ENCODE measurements around the gene NECAB2. TPM values are rescaled to one million over a fixed set of nuclear protein-coding genes. Genes with fewer than 3 reads are reported as not detected.

NECAB2 gene
- total RNA-seq, 1 donor: 0.72 TPM

DNA sequence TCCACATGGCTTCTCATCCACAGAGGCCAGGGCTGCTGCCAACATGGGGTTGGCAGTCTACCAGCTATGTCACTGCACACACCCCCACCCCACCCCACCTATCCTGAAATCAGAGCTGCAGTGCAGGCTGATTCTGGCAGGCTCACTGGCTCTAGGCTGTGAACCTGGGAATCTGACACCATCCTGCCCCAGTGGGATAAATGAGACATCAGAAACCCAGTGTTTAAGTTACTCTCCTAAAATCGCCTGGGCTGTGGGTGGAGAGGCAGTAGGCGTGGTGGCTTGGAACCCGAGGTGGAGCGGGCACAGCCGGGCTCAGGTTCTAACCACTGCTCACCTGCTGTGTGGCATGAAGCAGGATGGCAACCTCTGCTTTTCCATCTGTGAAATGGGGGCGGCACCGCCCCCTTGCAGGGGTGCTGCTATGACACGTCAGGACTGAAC, 69.0 kb downstream of the NECAB2 start:
- no peaks in the 10 kb centered on the region for H4K20me1 ChIP-seq (ENCODE audit: insufficient read depth, low read length)
- no peak overlapping the region for H2AFZ ChIP-seq (ENCODE audit: low read length)
- H3K27ac ChIP-seq (ENCODE audit: low read depth, low read length): no peak overlapping the region
- no peaks in the 10 kb centered on the region for H3K79me2 ChIP-seq (ENCODE audit: insufficient read depth, low read length)
- H3K4me2 ChIP-seq (ENCODE audit: insufficient read depth, low read length): no peak overlapping the region
- DNase-seq (ENCODE audit: insufficient read length, low spot score, missing footprints): peak; percentile 35
- H3K36me3 ChIP-seq (ENCODE audit: insufficient read depth, low read length): no peaks in the 10 kb centered on the region
- no peak overlapping the region for H3K4me3 ChIP-seq (ENCODE audit: insufficient read depth, low read length)
- H3K27me3 ChIP-seq (ENCODE audit: insufficient read depth, low read length): peaks cover 28% of the 10 kb centered on the region
- TF ChIP-seq, protein P1, sequence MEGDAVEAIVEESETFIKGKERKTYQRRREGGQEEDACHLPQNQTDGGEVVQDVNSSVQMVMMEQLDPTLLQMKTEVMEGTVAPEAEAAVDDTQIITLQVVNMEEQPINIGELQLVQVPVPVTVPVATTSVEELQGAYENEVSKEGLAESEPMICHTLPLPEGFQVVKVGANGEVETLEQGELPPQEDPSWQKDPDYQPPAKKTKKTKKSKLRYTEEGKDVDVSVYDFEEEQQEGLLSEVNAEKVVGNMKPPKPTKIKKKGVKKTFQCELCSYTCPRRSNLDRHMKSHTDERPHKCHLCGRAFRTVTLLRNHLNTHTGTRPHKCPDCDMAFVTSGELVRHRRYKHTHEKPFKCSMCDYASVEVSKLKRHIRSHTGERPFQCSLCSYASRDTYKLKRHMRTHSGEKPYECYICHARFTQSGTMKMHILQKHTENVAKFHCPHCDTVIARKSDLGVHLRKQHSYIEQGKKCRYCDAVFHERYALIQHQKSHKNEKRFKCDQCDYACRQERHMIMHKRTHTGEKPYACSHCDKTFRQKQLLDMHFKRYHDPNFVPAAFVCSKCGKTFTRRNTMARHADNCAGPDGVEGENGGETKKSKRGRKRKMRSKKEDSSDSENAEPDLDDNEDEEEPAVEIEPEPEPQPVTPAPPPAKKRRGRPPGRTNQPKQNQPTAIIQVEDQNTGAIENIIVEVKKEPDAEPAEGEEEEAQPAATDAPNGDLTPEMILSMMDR (IDR thresholded peaks at IDR 0.05; ENCODE audit: extremely low read depth, low read depth, low read length): no peak
- no peaks in the 10 kb centered on the region for H3K4me1 ChIP-seq (ENCODE audit: insufficient read depth, low read length)
- H3K9me3 ChIP-seq (ENCODE audit: low read depth, low read length): peaks cover 9% of the 10 kb centered on the region

DNA sequence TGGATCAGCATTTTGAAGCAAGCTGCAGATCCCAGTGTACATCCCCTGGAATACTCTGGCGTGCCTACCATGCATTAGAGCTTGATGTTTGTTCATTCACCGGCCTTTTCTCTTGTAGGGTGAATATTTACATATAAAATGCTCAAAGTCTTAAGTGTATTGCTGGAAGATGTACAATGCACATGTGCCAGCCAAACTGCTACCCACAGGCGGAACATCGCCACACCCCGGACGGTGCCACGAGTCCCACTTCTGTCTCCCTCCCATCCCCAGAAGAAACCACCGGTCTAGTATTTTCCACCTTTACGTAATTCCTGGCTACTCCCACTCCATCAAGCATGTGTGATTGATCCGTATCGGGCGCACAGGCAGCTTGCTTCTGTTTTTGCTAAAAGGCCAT, 70.4 kb downstream of the NECAB2 start:
- H3K36me3 ChIP-seq (ENCODE audit: insufficient read depth, low read length): no peaks in the 10 kb centered on the region
- no peaks in the 10 kb centered on the region for H3K4me1 ChIP-seq (ENCODE audit: insufficient read depth, low read length)
- no peak overlapping the region for H2AFZ ChIP-seq (ENCODE audit: low read length)
- no peak overlapping the region for H3K27ac ChIP-seq (ENCODE audit: low read depth, low read length)
- H3K27me3 ChIP-seq (ENCODE audit: insufficient read depth, low read length): peaks cover 34% of the 10 kb centered on the region
- no peak overlapping the region for H3K4me3 ChIP-seq (ENCODE audit: insufficient read depth, low read length)
- H3K9me3 ChIP-seq (ENCODE audit: low read depth, low read length): peaks cover 9% of the 10 kb centered on the region
- TF ChIP-seq, protein P1 (IDR thresholded peaks at IDR 0.05; ENCODE audit: extremely low read depth, low read depth, low read length): no peak
- no peak overlapping the region for H3K4me2 ChIP-seq (ENCODE audit: insufficient read depth, low read length)
- DNase-seq (ENCODE audit: insufficient read length, low spot score, missing footprints): peak; percentile 84
- H4K20me1 ChIP-seq (ENCODE audit: insufficient read depth, low read length): no peaks in the 10 kb centered on the region
- H3K79me2 ChIP-seq (ENCODE audit: insufficient read depth, low read length): no peaks in the 10 kb centered on the region

DNA sequence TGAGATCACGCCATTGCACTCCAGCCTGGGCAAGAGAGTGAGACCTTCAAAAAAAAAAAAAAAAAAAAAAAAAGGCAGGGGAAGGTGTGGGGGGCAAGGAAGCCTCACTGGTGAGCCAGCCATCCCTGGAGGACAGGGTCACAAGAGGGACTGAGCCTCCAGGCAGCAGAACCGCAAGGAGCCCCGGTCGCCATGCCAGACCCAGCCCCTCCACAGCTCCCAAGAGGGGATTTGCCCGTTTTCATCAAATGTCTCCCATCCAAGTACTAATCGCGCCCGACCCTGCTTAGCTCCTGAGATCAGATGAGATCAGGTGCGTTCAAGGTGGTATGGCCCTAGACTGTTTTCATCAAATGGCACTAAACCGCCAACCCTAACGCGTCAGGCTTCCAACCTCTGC, 71.7 kb downstream of the NECAB2 start:
- H3K27me3 ChIP-seq (ENCODE audit: insufficient read depth, low read length): peaks cover 40% of the 10 kb centered on the region
- DNase-seq (ENCODE audit: insufficient read length, low spot score, missing footprints): peak; percentile 52
- no peaks in the 10 kb centered on the region for H3K36me3 ChIP-seq (ENCODE audit: insufficient read depth, low read length)
- TF ChIP-seq, protein P1 (IDR thresholded peaks at IDR 0.05; ENCODE audit: extremely low read depth, low read depth, low read length): no peak
- no peak overlapping the region for H3K4me3 ChIP-seq (ENCODE audit: insufficient read depth, low read length)
- H3K79me2 ChIP-seq (ENCODE audit: insufficient read depth, low read length): no peaks in the 10 kb centered on the region
- H3K4me1 ChIP-seq (ENCODE audit: insufficient read depth, low read length): no peaks in the 10 kb centered on the region
- H3K9me3 ChIP-seq (ENCODE audit: low read depth, low read length): peaks cover 9% of the 10 kb centered on the region
- H3K4me2 ChIP-seq (ENCODE audit: insufficient read depth, low read length): no peak overlapping the region
- H2AFZ ChIP-seq (ENCODE audit: low read length): no peak overlapping the region
- H4K20me1 ChIP-seq (ENCODE audit: insufficient read depth, low read length): no peaks in the 10 kb centered on the region
- H3K27ac ChIP-seq (ENCODE audit: low read depth, low read length): no peak overlapping the region

DNA sequence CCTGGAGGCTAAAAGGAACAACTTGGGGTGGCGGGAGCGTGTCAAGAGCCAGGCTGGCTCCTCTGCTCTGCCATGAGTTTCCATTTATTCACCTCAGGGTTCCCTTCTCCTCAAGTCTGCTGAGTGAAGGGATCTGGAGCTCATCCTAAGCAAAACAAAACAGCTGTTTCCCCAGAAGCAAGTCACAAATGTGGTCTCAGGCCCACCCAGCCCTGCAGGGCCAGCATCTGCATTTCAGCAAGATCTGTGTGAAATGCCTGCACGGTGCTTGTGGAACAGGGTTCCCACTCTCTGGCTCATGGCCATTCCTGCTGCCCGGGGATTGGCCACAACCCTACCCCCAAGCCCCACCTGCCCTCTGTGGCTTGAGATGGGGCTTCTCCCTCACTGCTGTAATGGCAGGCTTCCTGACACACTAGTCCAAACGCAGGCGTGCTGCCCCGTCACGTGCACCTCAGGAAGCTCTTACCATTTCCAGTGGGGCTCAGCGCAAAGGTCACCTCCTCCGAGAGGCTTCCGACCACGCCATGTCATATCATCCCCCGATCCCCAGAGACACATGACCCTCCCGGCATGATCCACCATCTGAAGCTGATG, 72.3 kb downstream of the NECAB2 start:
- Histone ChIP-seq H3K27ac (ENCODE audit: low read depth, low read length) (no peak overlapping the region), H3K9me3 (ENCODE audit: low read depth, low read length) (peaks cover 9% of the 10 kb centered on the region), H3K4me1 (ENCODE audit: insufficient read depth, low read length) (no peaks in the 10 kb centered on the region), H2AFZ (ENCODE audit: low read length) (no peak overlapping the region), H3K4me2 (ENCODE audit: insufficient read depth, low read length) (no peak overlapping the region), H3K79me2 (ENCODE audit: insufficient read depth, low read length) (no peaks in the 10 kb centered on the region), H3K36me3 (ENCODE audit: insufficient read depth, low read length) (no peaks in the 10 kb centered on the region), H3K27me3 (ENCODE audit: insufficient read depth, low read length) (peaks cover 44% of the 10 kb centered on the region), H3K4me3 (ENCODE audit: insufficient read depth, low read length) (no peak overlapping the region), H4K20me1 (ENCODE audit: insufficient read depth, low read length) (no peaks in the 10 kb centered on the region)
- peak; percentile 65 for DNase-seq (ENCODE audit: insufficient read length, low spot score, missing footprints)
- TF ChIP-seq, protein P1 (IDR thresholded peaks at IDR 0.05; ENCODE audit: extremely low read depth, low read depth, low read length): no peak

Measured in osteoblast (primary cell).